ENCODE results near the gene CCDC91. TPM values are rescaled to one million over a fixed set of nuclear protein-coding genes. Genes with fewer than 3 reads are reported as not detected.

CCDC91 gene
- total RNA-seq, 4 donors from 2014 or later, result 7.2 to 37.6 (median 22.7) TPM

- Histone ChIP-seq H3K4me3 (no peak overlapping the region), H3K27me3 (no peaks in the 10 kb centered on the region), H3K36me3 (no peaks in the 10 kb centered on the region), H3K9me3 (no peaks in the 10 kb centered on the region), H3K4me1 (peaks cover 0 to 17% (median 4%) of the 10 kb centered on the region in 3 donors), H3K27ac (no peak overlapping the region)
- no peak for TF ChIP-seq POLR2A (IDR thresholded peaks at IDR 0.05)
- no peak for TF ChIP-seq CTCF (IDR thresholded peaks at IDR 0.05)
- WGBS, 2 donors, result 89 to 93% methylated on average over 1 of the region's 1 CpG
- DNase-seq, result no peak
- intact Hi-C loops (cut with DNase I), result no loop called here
These were observed 308.6 kb downstream of the CCDC91 start for GRCh38 chr12:28498850-28499249.

GRCh38 chr12:28500373-28501024, 310.2 kb downstream of the CCDC91 start:
- H3K27me3 ChIP-seq, result no peaks in the 10 kb centered on the region
- TF ChIP-seq POLR2A (IDR thresholded peaks at IDR 0.05) (no peak), CTCF (IDR thresholded peaks at IDR 0.05) (no peak)
- no peaks in the 10 kb centered on the region for H3K36me3 ChIP-seq
- no peak overlapping the region for H3K4me3 ChIP-seq
- H3K4me1 ChIP-seq, result peaks cover 0 to 17% (median 4%) of the 10 kb centered on the region in 3 donors
- WGBS, 2 donors, result 61 to 66% methylated on average over 1 of the region's 1 CpG
- intact Hi-C loops (cut with DNase I), result no loop called here
- H3K27ac ChIP-seq, result no peak overlapping the region
- no peaks in the 10 kb centered on the region for H3K9me3 ChIP-seq
- no peak for DNase-seq

- Histone ChIP-seq H3K4me1 (no peaks in the 10 kb centered on the region), H3K27me3 (no peaks in the 10 kb centered on the region), H3K9me3 (no peaks in the 10 kb centered on the region), H3K4me3 (no peak overlapping the region), H3K27ac (no peak overlapping the region), H3K36me3 (no peaks in the 10 kb centered on the region)
- DNase-seq, result no peak
- no peak for TF ChIP-seq CTCF (IDR thresholded peaks at IDR 0.05)
- no peak for TF ChIP-seq POLR2A (IDR thresholded peaks at IDR 0.05)
- intact Hi-C loops (cut with DNase I), result no loop called here
These were observed 316.0 kb downstream of the CCDC91 start for GRCh38 chr12:28506271-28506670.

- H3K27me3 ChIP-seq, result no peaks in the 10 kb centered on the region
- H3K36me3 ChIP-seq, result no peaks in the 10 kb centered on the region
- intact Hi-C loops (cut with DNase I), result no loop called here
- no peaks in the 10 kb centered on the region for H3K4me1 ChIP-seq
- no peaks in the 10 kb centered on the region for H3K9me3 ChIP-seq
- H3K27ac ChIP-seq, result no peak overlapping the region
- no peak for DNase-seq
- H3K4me3 ChIP-seq, result no peak overlapping the region
- no peak for TF ChIP-seq CTCF (IDR thresholded peaks at IDR 0.05)
- no peak for TF ChIP-seq POLR2A (IDR thresholded peaks at IDR 0.05)
These were observed 316.8 kb downstream of the CCDC91 start for GRCh38 chr12:28507033-28507432.

GRCh38 chr12:28507867-28508266, 317.6 kb downstream of the CCDC91 start:
- no peak for TF ChIP-seq CTCF (IDR thresholded peaks at IDR 0.05)
- no peak for TF ChIP-seq POLR2A (IDR thresholded peaks at IDR 0.05)
- 93 to 100% methylated on average over 2 to 3 of the region's 3 CpGs for WGBS, 2 donors

More at GRCh38 chr12:28507867-28508266, 317.6 kb downstream of the CCDC91 start:
- Histone ChIP-seq H3K4me1 (peaks cover 0 to 7% (median 5%) of the 10 kb centered on the region in 3 donors), H3K9me3 (no peaks in the 10 kb centered on the region), H3K27me3 (no peaks in the 10 kb centered on the region), H3K4me3 (no peak overlapping the region), H3K27ac (no peak overlapping the region), H3K36me3 (no peaks in the 10 kb centered on the region)
- intact Hi-C loops (cut with DNase I), result no loop called here
- no peak for DNase-seq
